Esophagus muscularis mucosa (tissue), 4 donors: Measurements from ENCODE around the gene NANOS3. TPM values are rescaled to one million over a fixed set of nuclear protein-coding genes. Genes with fewer than 3 reads are reported as not detected.
A peak's percentile ranks its signal among the peaks of the same experiment; 100 is the strongest.

ENCODE experiments used
- DNase-seq: peaks from one replicate; pipeline ENCODE4 v3.0.0-alpha.2; 2017; ENCODE audit errors: extremely low spot score
- H3K27ac ChIP-seq, 4 donors: fragments of 200-600 bp; sonication (generic); replicated peaks in 1 of 4; 1 replicate in 3 of 4; 2 replicates in 1 of 4; pipeline ENCODE4 v1.5.1; 2016 to 2019; ENCODE audit warnings: mild to moderate bottlenecking in 1 of 4
- H3K27me3 ChIP-seq, 4 donors: fragments of 200-600 bp; sonication (generic); one replicate each; pipeline versions ENCODE4 v1.5.1 to v1.6.0; 2016 to 2019
- H3K36me3 ChIP-seq, 4 donors: fragments of 200-600 bp; sonication (generic); one replicate each; pipeline ENCODE4 v1.5.1; 2016 to 2019
- H3K4me1 ChIP-seq, 4 donors: fragments of 200-600 bp; sonication (generic); one replicate each; pipeline ENCODE4 v1.5.1; 2016 to 2019
- H3K4me3 ChIP-seq, 4 donors: fragments of 200-600 bp; sonication (generic); 1 replicate in 2 of 4; 2 replicates in 2 of 4; pipeline ENCODE4 v1.5.1; 2016 to 2019; ENCODE audit warnings: mild to moderate bottlenecking in 4 of 4, moderate library complexity in 1 of 4
- H3K9me3 ChIP-seq, 4 donors: fragments of 200-600 bp; sonication (generic); 1 replicate in 3 of 4; 2 replicates in 1 of 4; pipeline ENCODE4 v1.5.1; 2016 to 2019
- EP300 ChIP-seq: sonication (generic); formaldehyde crosslinking; IDR thresholded peaks from one replicate; pipeline ENCODE4 v1.6.1; 2017; ENCODE audit warnings: antibody characterized with exemption
- POLR2A ChIP-seq: fragments of 450-650 bp; IDR thresholded peaks from one replicate; pipeline ENCODE4 v1.6.1; 2017; ENCODE audit warnings: antibody characterized with exemption, moderate library complexity, mild to moderate bottlenecking, low read depth
- POLR2AphosphoS5 ChIP-seq, 2 donors: sonication (generic); formaldehyde crosslinking; IDR thresholded peaks; one replicate each; pipeline ENCODE4 v1.6.1; 2017; ENCODE audit warnings: antibody characterized with exemption in 2 of 2
- WGBS: methylation state at CpG from one replicate; pipeline ENCODE4 v1.1.5; 2018; 5-methylcytosine and 5-hydroxymethylcytosine counted together
- intact Hi-C: fragments of 100-400 bp; cut with DNase I; formaldehyde crosslinking; loops from one replicate; pipeline ENCODE4 v1.15.1; 2023
- total RNA-seq, 4 donors: library from RNA; depleted of rRNA; stranded (reverse); fragments of >200 nt; gene quantifications; one replicate each; pipeline versions ENCODE4 v1.1.0 to v1.2.1, GENCODE V29; 2016
- TF ChIP-seq, protein P1 (sequence below), 3 experiments: fragments of 200-600 bp in 2 of 3; fragments of 450-650 bp in 1 of 3; sonication (generic) in 2 of 3; IDR thresholded peaks; one replicate each; pipeline ENCODE4 v1.5.1; 2017 to 2019; ENCODE audit warnings: antibody characterized with exemption in 3 of 3, mild to moderate bottlenecking in 2 of 3, moderate library complexity in 1 of 3

The NANOS3 gene
- total RNA-seq, 4 donors from 2014 or later = not detected

DNA sequence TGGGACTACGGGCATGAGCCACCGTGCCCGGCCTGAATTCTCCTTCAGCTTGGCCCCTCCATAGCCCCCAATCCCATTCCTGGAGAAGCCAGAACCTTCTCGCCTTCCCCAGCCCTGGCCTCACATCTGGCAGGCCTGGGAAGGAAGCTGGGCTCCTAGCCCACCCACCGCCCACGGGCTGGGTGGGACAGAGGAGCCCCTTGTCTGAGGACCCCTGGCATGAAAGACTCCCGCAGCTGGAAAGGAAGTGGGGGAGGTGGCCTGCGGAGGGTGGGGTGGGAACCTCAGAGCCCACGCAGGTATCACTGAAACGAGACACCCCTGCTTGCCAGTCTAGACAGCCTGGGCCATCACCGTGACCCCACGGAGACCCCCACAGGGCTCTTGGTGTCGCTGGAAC, 7.7 kb upstream of the NANOS3 start:
- H3K27ac ChIP-seq = no peak overlapping the region
- H3K4me3 ChIP-seq = no peak overlapping the region
- intact Hi-C loops = no loop called here
- H3K36me3 ChIP-seq = no peaks in the 10 kb centered on the region
- WGBS = 85% methylated on average over 13 of the region's 13 CpGs
- no peak for DNase-seq
- peaks cover 0 to 9% (median 0%) of the 10 kb centered on the region in 4 donors for H3K27me3 ChIP-seq
- TF ChIP-seq EP300 (no peak), POLR2AphosphoS5 (IDR thresholded peaks at IDR 0.05) (no peak), POLR2A (no peak)
- TF ChIP-seq, protein P1, sequence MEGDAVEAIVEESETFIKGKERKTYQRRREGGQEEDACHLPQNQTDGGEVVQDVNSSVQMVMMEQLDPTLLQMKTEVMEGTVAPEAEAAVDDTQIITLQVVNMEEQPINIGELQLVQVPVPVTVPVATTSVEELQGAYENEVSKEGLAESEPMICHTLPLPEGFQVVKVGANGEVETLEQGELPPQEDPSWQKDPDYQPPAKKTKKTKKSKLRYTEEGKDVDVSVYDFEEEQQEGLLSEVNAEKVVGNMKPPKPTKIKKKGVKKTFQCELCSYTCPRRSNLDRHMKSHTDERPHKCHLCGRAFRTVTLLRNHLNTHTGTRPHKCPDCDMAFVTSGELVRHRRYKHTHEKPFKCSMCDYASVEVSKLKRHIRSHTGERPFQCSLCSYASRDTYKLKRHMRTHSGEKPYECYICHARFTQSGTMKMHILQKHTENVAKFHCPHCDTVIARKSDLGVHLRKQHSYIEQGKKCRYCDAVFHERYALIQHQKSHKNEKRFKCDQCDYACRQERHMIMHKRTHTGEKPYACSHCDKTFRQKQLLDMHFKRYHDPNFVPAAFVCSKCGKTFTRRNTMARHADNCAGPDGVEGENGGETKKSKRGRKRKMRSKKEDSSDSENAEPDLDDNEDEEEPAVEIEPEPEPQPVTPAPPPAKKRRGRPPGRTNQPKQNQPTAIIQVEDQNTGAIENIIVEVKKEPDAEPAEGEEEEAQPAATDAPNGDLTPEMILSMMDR (IDR thresholded peaks at IDR 0.05) = no peak
- H3K9me3 ChIP-seq = no peaks in the 10 kb centered on the region
- H3K4me1 ChIP-seq = peaks cover 19 to 37% (median 27%) of the 10 kb centered on the region in 4 donors

DNA sequence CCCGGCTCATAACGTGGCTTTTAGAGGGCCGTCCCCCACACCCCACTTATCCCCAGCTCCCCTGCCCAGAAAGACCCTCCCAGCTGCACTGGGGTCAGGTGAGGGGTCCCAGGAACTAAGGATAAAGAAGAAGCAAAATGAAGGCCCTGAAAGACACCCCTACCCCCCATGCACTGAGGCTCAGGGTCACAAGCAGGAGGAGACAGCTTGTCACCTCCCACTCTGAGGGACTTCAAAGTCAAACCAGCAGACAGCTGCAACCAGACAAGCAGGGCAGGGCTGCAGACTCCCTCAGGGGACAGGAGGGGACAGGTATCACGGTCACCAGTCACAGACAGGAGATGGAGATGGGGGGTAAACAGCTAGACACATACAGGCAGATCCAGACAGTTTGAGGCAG, 6.1 kb upstream of the NANOS3 start:
- H3K4me1 ChIP-seq = peaks cover 13 to 23% (median 18%) of the 10 kb centered on the region in 4 donors
- intact Hi-C loops = no loop called here
- no peak overlapping the region for H3K27ac ChIP-seq
- no peak for DNase-seq
- peaks cover 0 to 9% (median 0%) of the 10 kb centered on the region in 4 donors for H3K27me3 ChIP-seq
- H3K4me3 ChIP-seq = no peak overlapping the region
- 100% methylated on average over 3 of the region's 4 CpGs for WGBS
- H3K9me3 ChIP-seq = no peaks in the 10 kb centered on the region
- TF ChIP-seq EP300 (no peak), POLR2AphosphoS5 (IDR thresholded peaks at IDR 0.05) (no peak), POLR2A (no peak)
- TF ChIP-seq, protein P1 (IDR thresholded peaks at IDR 0.05) = no peak
- no peaks in the 10 kb centered on the region for H3K36me3 ChIP-seq

GRCh38 chr19:13872339-13872694, 4.6 kb upstream of the NANOS3 start:
- 53% methylated on average over 5 of the region's 5 CpGs for WGBS
- H3K27me3 ChIP-seq = peaks cover 0 to 9% (median 0%) of the 10 kb centered on the region in 4 donors
- no peaks in the 10 kb centered on the region for H3K9me3 ChIP-seq
- H3K4me1 ChIP-seq = peaks cover 7 to 16% (median 11%) of the 10 kb centered on the region in 4 donors
- intact Hi-C loops = no loop called here
- DNase-seq = no peak
- H3K4me3 ChIP-seq = peak overlapping the region; percentile 39 to 55 (median 47)
- TF ChIP-seq POLR2AphosphoS5 (IDR thresholded peaks at IDR 0.05) (no peak), EP300 (no peak), POLR2A (no peak)
- TF ChIP-seq, protein P1 (IDR thresholded peaks at IDR 0.05) = no peak
- H3K27ac ChIP-seq = no peak overlapping the region
- no peaks in the 10 kb centered on the region for H3K36me3 ChIP-seq

GRCh38 chr19:13872695-13873389, 4.1 kb upstream of the NANOS3 start:
- TF ChIP-seq, protein P1 (IDR thresholded peaks at IDR 0.05) = peak in 1 of 3 experiments; percentile 5
- no peak for TF ChIP-seq POLR2AphosphoS5 (IDR thresholded peaks at IDR 0.05)
- TF ChIP-seq EP300 = no peak
- TF ChIP-seq POLR2A = no peak
- H3K36me3 ChIP-seq = no peaks in the 10 kb centered on the region
- H3K27ac ChIP-seq = no peak overlapping the region
- H3K4me1 ChIP-seq = peaks cover 7 to 16% (median 11%) of the 10 kb centered on the region in 4 donors
- intact Hi-C loops = no loop called here
- H3K27me3 ChIP-seq = peaks cover 0 to 9% (median 0%) of the 10 kb centered on the region in 4 donors
- 13% methylated on average over 13 of the region's 45 CpGs for WGBS
- no peak for DNase-seq
- no peaks in the 10 kb centered on the region for H3K9me3 ChIP-seq
- peak overlapping the region; percentile 39 to 55 (median 47) for H3K4me3 ChIP-seq
